SK-N-SH treated with all-trans-retinoic acid at 6 μM for 48 hours (cell line): Measurements from ENCODE around the gene TDO2.

Source experiments
- BACH2 ChIP-seq: fragments of 250-450 bp; sonication (Bioruptor Pico); IDR thresholded peaks from 2 replicates; pipeline ENCODE4 v1.9.0; 2021; ENCODE audit warnings: mild to moderate bottlenecking, borderline replicate concordance
- CSDC2 ChIP-seq: fragments of 250-450 bp; sonication (Bioruptor Pico); IDR thresholded peaks from 2 replicates; pipeline ENCODE4 v1.5.0; 2020; ENCODE audit warnings: mild to moderate bottlenecking, moderate library complexity
- ESRRG ChIP-seq: fragments of 250-450 bp; sonication (Bioruptor Pico); IDR thresholded peaks from 2 replicates; pipeline ENCODE4 v1.6.1; 2021; ENCODE audit warnings: mild to moderate bottlenecking
- ISL1 ChIP-seq: fragments of 250-450 bp; sonication (Bioruptor Pico); IDR thresholded peaks from 2 replicates; pipeline ENCODE4 v2.1.2; 2022; ENCODE audit warnings: mild to moderate bottlenecking, moderate library complexity
- OSR1 ChIP-seq: fragments of 250-450 bp; sonication (Bioruptor Pico); IDR thresholded peaks from 2 replicates; pipeline ENCODE4 v1.8.0; 2022; ENCODE audit warnings: moderate library complexity, mild to moderate bottlenecking, inconsistent platforms
- PATZ1 ChIP-seq: fragments of 250-450 bp; sonication (Bioruptor Pico); IDR thresholded peaks from 2 replicates; pipeline ENCODE4 v1.8.0; 2020; ENCODE audit warnings: mild to moderate bottlenecking, moderate library complexity, borderline replicate concordance
- PPARA ChIP-seq: fragments of 250-450 bp; sonication (Bioruptor Pico); IDR thresholded peaks from 2 replicates; pipeline ENCODE4 v1.5.0; 2020; ENCODE audit warnings: mild to moderate bottlenecking, borderline replicate concordance
- SNAI2 ChIP-seq: fragments of 250-450 bp; sonication (Bioruptor Pico); IDR thresholded peaks from 2 replicates; pipeline ENCODE4 v1.5.0; 2020; ENCODE audit warnings: mild to moderate bottlenecking, moderate library complexity
- TCF4 ChIP-seq: fragments of 250-450 bp; sonication (Bioruptor Pico); IDR thresholded peaks from 2 replicates; pipeline ENCODE4 v1.8.0; 2021; ENCODE audit warnings: mild to moderate bottlenecking, moderate library complexity, borderline replicate concordance
- TOX ChIP-seq: fragments of 250-450 bp; sonication (Bioruptor Pico); IDR thresholded peaks from 2 replicates; pipeline ENCODE4 v1.8.0; 2021; ENCODE audit warnings: mild to moderate bottlenecking, moderate library complexity, borderline replicate concordance
- ZC3H10 ChIP-seq: fragments of 250-450 bp; sonication (Bioruptor Pico); IDR thresholded peaks from 2 replicates; pipeline ENCODE4 v1.5.1; 2021; ENCODE audit warnings: mild to moderate bottlenecking, moderate library complexity
- ZFP3 ChIP-seq: fragments of 250-450 bp; sonication (Bioruptor Pico); IDR thresholded peaks from 2 replicates; pipeline ENCODE4 v1.5.0; 2020; ENCODE audit warnings: mild to moderate bottlenecking, moderate library complexity
- ZFP30 ChIP-seq: fragments of 450-650 bp; formaldehyde crosslinking; IDR thresholded peaks from 2 replicates; pipeline ENCODE4 v1.5.0; 2022; ENCODE audit warnings: mild to moderate bottlenecking, moderate library complexity
- ZNF565 ChIP-seq: fragments of 450-650 bp; formaldehyde crosslinking; conservative IDR thresholded peaks from 2 replicates; pipeline ENCODE4 v1.5.0; 2020; ENCODE audit warnings: low read depth, mild to moderate bottlenecking, moderate library complexity

- TF ChIP-seq ZFP3 (CRISPR knock-in tag) (no peak), TCF4 (CRISPR knock-in tag) (no peak), PPARA (no peak), ZFP30 (CRISPR knock-in tag) (no peak), OSR1 (no peak), ESRRG (CRISPR knock-in tag) (no peak), TOX (CRISPR knock-in tag) (no peak), ZNF565 (no peak), SNAI2 (CRISPR knock-in tag) (no peak), BACH2 (CRISPR knock-in tag) (no peak), ZC3H10 (CRISPR knock-in tag) (no peak), ISL1 (no peak), PATZ1 (CRISPR knock-in tag) (no peak), CSDC2 (CRISPR knock-in tag) (no peak)
These were observed 51.4 kb downstream of the TDO2 start for GRCh38 chr4:155954939-155955338.
